MM.1S (cell line): ENCODE measurements around the gene CIB1.

Experiments used
- DNase-seq: peaks from one replicate; pipeline ENCODE4 v3.0.0-alpha.2; 2015
- H2AFZ ChIP-seq: fragments of 300-600 bp; sonication (generic); 2 replicates; pipeline ENCODE4 v1.6.0; 2016; ENCODE audit warnings: antibody characterized with exemption, low read length
- H3F3A ChIP-seq: fragments of 300-600 bp; sonication (generic); 2 replicates; pipeline ENCODE4 v1.6.1; 2016; ENCODE audit warnings: mild to moderate bottlenecking, antibody characterized with exemption, low read length, moderate library complexity, mixed read lengths; ENCODE audit not compliant: insufficient read depth
- H3K27ac ChIP-seq: fragments of 300-600 bp; sonication (generic); 2 replicates; pipeline ENCODE4 v1.5.1; 2016; ENCODE audit warnings: mild to moderate bottlenecking, low read length
- H3K27me3 ChIP-seq: fragments of 300-600 bp; sonication (generic); replicated peaks from 2 replicates; pipeline ENCODE4 v1.6.0; 2016; ENCODE audit warnings: low read length; ENCODE audit not compliant: insufficient read depth
- H3K36me3 ChIP-seq: fragments of 300-600 bp; sonication (generic); replicated peaks from 2 replicates; pipeline ENCODE4 v1.6.1; 2016; ENCODE audit warnings: mild to moderate bottlenecking, low read length, mixed read lengths; ENCODE audit not compliant: insufficient read depth
- H3K4me1 ChIP-seq: fragments of 300-600 bp; sonication (generic); 2 replicates; pipeline ENCODE4 v1.6.1; 2016; ENCODE audit warnings: low read length, mixed read lengths
- H3K4me2 ChIP-seq: fragments of 300-600 bp; sonication (generic); 2 replicates; pipeline ENCODE4 v1.6.0; 2016; ENCODE audit warnings: low read depth, low read length
- H3K4me3 ChIP-seq: fragments of 300-600 bp; sonication (generic); 2 replicates; pipeline ENCODE4 v1.5.1; 2016; ENCODE audit warnings: low read length, mixed read lengths
- H3K79me2 ChIP-seq: fragments of 300-600 bp; sonication (generic); 2 replicates; pipeline ENCODE4 v1.6.1; 2016; ENCODE audit warnings: mixed run types, low read length, mixed read lengths
- H3K9ac ChIP-seq: fragments of 300-600 bp; sonication (generic); 2 replicates; pipeline ENCODE4 v1.6.1; 2016; ENCODE audit warnings: low read length, mixed read lengths
- H3K9me2 ChIP-seq: fragments of 300-600 bp; sonication (generic); replicated peaks from 2 replicates; pipeline ENCODE4 v1.6.1; 2016; ENCODE audit warnings: mild to moderate bottlenecking, low read length, mixed read lengths; ENCODE audit not compliant: insufficient read depth
- H3K9me3 ChIP-seq: fragments of 300-600 bp; sonication (generic); replicated peaks from 2 replicates; pipeline ENCODE4 v1.6.1; 2016; ENCODE audit warnings: mild to moderate bottlenecking, low read length, mixed read lengths; ENCODE audit not compliant: insufficient read depth
- H4K20me1 ChIP-seq: fragments of 300-600 bp; sonication (generic); 2 replicates; pipeline ENCODE4 v1.6.1; 2016; ENCODE audit warnings: mild to moderate bottlenecking, low read length, moderate library complexity, mixed read lengths; ENCODE audit not compliant: insufficient read depth
- EZH2 ChIP-seq: fragments of 300-600 bp; sonication (generic); optimal IDR thresholded peaks from 2 replicates; pipeline ENCODE3; 2017; ENCODE audit warnings: low read depth, mild to moderate bottlenecking, antibody characterized with exemption, low read length, mixed read lengths
- EZH2phosphoT487 ChIP-seq: fragments of 300-600 bp; sonication (generic); IDR thresholded peaks from 2 replicates; pipeline ENCODE4 v1.6.1; 2018; ENCODE audit warnings: antibody characterized with exemption, low read length
- TF ChIP-seq, protein P1 (sequence below): fragments of 300-600 bp; sonication (generic); IDR thresholded peaks from 2 replicates; pipeline ENCODE4 v1.5.1; 2016; ENCODE audit warnings: antibody characterized with exemption, low read length, mixed read lengths

The CIB1 gene

GRCh38 chr15:90191794-90192509, 41.8 kb downstream of the CIB1 start:
- Histone ChIP-seq H3K4me3 (peak overlapping the region; percentile 41), H3K36me3 (no peaks in the 10 kb centered on the region), H3K4me1 (peaks cover 44% of the 10 kb centered on the region), H3K27ac (peak overlapping the region; percentile 94), H3K4me2 (peak overlapping the region; percentile 70), H3K9me3 (no peaks in the 10 kb centered on the region), H3K9ac (peak overlapping the region; percentile 69), H3K9me2 (no peaks in the 10 kb centered on the region), H4K20me1 (no peaks in the 10 kb centered on the region), H3K27me3 (no peaks in the 10 kb centered on the region), H3F3A (peaks cover 30% of the 10 kb centered on the region), H2AFZ (0 out of 2 replicates have a peak overlapping the region, but pooled peaks have one; percentile 7), H3K79me2 (peaks cover 49% of the 10 kb centered on the region)
- TF ChIP-seq EZH2phosphoT487 = no peak
- TF ChIP-seq, protein P1, sequence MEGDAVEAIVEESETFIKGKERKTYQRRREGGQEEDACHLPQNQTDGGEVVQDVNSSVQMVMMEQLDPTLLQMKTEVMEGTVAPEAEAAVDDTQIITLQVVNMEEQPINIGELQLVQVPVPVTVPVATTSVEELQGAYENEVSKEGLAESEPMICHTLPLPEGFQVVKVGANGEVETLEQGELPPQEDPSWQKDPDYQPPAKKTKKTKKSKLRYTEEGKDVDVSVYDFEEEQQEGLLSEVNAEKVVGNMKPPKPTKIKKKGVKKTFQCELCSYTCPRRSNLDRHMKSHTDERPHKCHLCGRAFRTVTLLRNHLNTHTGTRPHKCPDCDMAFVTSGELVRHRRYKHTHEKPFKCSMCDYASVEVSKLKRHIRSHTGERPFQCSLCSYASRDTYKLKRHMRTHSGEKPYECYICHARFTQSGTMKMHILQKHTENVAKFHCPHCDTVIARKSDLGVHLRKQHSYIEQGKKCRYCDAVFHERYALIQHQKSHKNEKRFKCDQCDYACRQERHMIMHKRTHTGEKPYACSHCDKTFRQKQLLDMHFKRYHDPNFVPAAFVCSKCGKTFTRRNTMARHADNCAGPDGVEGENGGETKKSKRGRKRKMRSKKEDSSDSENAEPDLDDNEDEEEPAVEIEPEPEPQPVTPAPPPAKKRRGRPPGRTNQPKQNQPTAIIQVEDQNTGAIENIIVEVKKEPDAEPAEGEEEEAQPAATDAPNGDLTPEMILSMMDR = no peak; the same call in 1 of the 2 replicates
- TF ChIP-seq EZH2 = no peak
- peak; percentile 88 for DNase-seq

DNA sequence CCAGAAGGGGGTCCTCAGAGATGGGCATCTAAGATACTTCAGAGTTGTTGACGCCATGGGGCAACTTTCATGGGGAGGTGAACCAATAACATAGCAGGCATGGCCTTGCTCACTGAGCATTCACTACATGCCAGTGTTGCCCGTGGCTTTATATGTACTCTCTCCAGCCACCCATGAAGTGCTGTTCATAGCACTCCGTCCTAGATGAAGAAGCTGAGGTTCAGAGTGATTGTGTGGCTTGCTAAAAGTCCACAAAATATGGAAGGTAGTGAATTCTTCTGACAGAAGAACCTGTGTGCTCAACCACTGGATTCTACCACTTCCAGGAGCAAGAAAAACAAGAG, 42.4 kb downstream of the CIB1 start:
- Histone ChIP-seq H3K9me3 (no peaks in the 10 kb centered on the region), H3K27ac (peak overlapping the region; percentile 94), H4K20me1 (no peaks in the 10 kb centered on the region), H3K9ac (peak overlapping the region; percentile 69), H2AFZ (0 out of 2 replicates have a peak overlapping the region, but pooled peaks have one; percentile 1), H3K4me3 (peak overlapping the region; percentile 41), H3K4me1 (peaks cover 44% of the 10 kb centered on the region), H3K79me2 (peaks cover 53% of the 10 kb centered on the region), H3K36me3 (no peaks in the 10 kb centered on the region), H3K9me2 (no peaks in the 10 kb centered on the region), H3F3A (peaks cover 30% of the 10 kb centered on the region), H3K4me2 (peak overlapping the region; percentile 70), H3K27me3 (no peaks in the 10 kb centered on the region)
- no peak for TF ChIP-seq EZH2phosphoT487
- TF ChIP-seq, protein P1 = no peak
- TF ChIP-seq EZH2 = no peak
- no peak for DNase-seq

DNA sequence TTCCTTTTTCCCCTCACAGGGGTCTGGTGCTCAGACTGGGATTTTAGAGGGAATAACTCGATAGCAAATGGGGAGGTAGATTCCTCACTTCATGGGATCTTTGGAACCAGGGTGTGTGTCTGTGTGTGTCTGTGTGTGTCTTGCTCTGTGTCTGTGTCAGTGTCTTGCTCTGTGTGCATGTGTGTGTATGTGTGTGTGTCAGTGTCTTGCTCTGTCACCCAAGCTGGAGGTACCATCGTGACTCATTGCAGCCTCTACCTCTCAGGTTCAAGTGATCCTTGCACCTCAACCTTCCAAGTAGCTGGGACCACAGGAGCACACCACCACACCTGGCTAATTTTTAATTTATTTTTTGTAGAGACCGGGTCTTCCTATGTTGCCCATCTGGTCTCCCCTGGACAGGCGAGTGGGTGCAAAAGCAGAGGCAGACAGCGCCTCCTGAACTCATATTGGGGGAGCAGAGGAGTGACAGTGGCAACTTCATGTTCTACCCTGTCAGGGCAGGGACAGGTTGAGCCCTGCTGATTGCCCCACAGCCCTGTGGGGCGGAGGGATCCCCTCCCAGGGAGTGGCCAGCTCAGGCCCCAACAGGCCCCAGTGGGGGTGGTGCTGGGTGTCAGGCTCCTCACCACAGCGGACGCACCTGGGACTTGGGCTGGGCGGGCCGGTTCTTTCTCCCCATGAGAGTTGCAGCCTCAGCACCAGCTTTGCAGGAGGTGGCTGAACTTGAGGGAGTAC, 43.0 kb downstream of the CIB1 start:
- peaks cover 47% of the 10 kb centered on the region for H3K4me1 ChIP-seq
- 0 out of 2 replicates have a peak overlapping the region, but pooled peaks have one; percentile 1 for H2AFZ ChIP-seq
- no peaks in the 10 kb centered on the region for H4K20me1 ChIP-seq
- peaks cover 59% of the 10 kb centered on the region for H3K79me2 ChIP-seq
- H3K27ac ChIP-seq = peak overlapping the region; percentile 94
- H3F3A ChIP-seq = peaks cover 30% of the 10 kb centered on the region
- no peaks in the 10 kb centered on the region for H3K36me3 ChIP-seq
- no peaks in the 10 kb centered on the region for H3K9me2 ChIP-seq
- H3K4me3 ChIP-seq = peak overlapping the region; percentile 41
- peak overlapping the region; percentile 70 for H3K4me2 ChIP-seq
- H3K9me3 ChIP-seq = no peaks in the 10 kb centered on the region
- H3K9ac ChIP-seq = peak overlapping the region; percentile 69
- TF ChIP-seq, protein P1 = no peak
- no peak for TF ChIP-seq EZH2phosphoT487
- DNase-seq = peak; percentile 96
- H3K27me3 ChIP-seq = no peaks in the 10 kb centered on the region
